ENCODE data around the gene BRMS1.
"Not testable (repeated sequence)": the region's sequence is repeated elsewhere in the genome, so short reads cannot be mapped to it uniquely, and the experiment has no call there.

The BRMS1 gene

GRCh38 chr11:66344550-66345315 is at the start of gene BRMS1:
TSS of gene BRMS1 (minus strand) at chr11:66345104. CDS start at chr11:66342234, 2,870 bp downstream.
- peak; percentile 91 for DNase-seq (ENCODE audit: low read depth)

GRCh38 chr11:66393954-66394353 is 49.0 kb upstream of the BRMS1 start:
- no peak for DNase-seq (ENCODE audit: low read depth)

GRCh38 chr11:66391322-66391721 is 46.4 kb upstream of the BRMS1 start:
- no peak for DNase-seq (ENCODE audit: low read depth)

GRCh38 chr11:66388780-66389386 is 44.0 kb upstream of the BRMS1 start:
- no peak for DNase-seq (ENCODE audit: low read depth)

- DNase-seq (ENCODE audit: low read depth): peak; percentile 55
These were observed 41.5 kb upstream of the BRMS1 start for GRCh38 chr11:66386171-66387069.

- DNase-seq (ENCODE audit: low read depth): not testable (repeated sequence)
These were observed 39.4 kb upstream of the BRMS1 start for GRCh38 chr11:66384316-66384715.

GRCh38 chr11:66380264-66380663 is 35.4 kb upstream of the BRMS1 start:
- DNase-seq (ENCODE audit: low read depth): not testable (repeated sequence)

GRCh38 chr11:66373690-66374287 is 28.9 kb upstream of the BRMS1 start:
- not testable (repeated sequence) for DNase-seq (ENCODE audit: low read depth)

GRCh38 chr11:66373265-66373664 is 28.4 kb upstream of the BRMS1 start:
- DNase-seq (ENCODE audit: low read depth): no peak

- DNase-seq (ENCODE audit: low read depth): peak; percentile 84
These were observed 26.9 kb upstream of the BRMS1 start, which contains the start of gene SLC29A2 for GRCh38 chr11:66371627-66372415. TSS of gene SLC29A2 (minus strand) at chr11:66371760. CDS start at chr11:66371591, 169 bp downstream.

GRCh38 chr11:66369073-66369894 is 24.4 kb upstream of the BRMS1 start:
- no peak for DNase-seq (ENCODE audit: low read depth)

- no peak for DNase-seq (ENCODE audit: low read depth)
These were observed 23.6 kb upstream of the BRMS1 start for GRCh38 chr11:66368484-66368883.

- DNase-seq (ENCODE audit: low read depth): no peak
These were observed 22.8 kb upstream of the BRMS1 start for GRCh38 chr11:66367561-66368312.

GRCh38 chr11:66366844-66367477 is 22.1 kb upstream of the BRMS1 start:
- DNase-seq (ENCODE audit: low read depth): no peak

- no peak for DNase-seq (ENCODE audit: low read depth)
These were observed 21.1 kb upstream of the BRMS1 start for GRCh38 chr11:66365711-66366619.

- no peak for DNase-seq (ENCODE audit: low read depth)
These were observed 20.3 kb upstream of the BRMS1 start for GRCh38 chr11:66365166-66365565.

- peak; percentile 66 for DNase-seq (ENCODE audit: low read depth)
These were observed 19.1 kb upstream of the BRMS1 start for GRCh38 chr11:66363805-66364535.
